Heart right ventricle (tissue), 16 donors: ENCODE data around the gene TSC22D4. TPM values are rescaled to one million over a fixed set of nuclear protein-coding genes. Genes with fewer than 3 reads are reported as not detected.

ENCODE experiments used
- ATAC-seq, 8 donors: fragments of 200-7000 bp; cut with Tn5 transposase; one replicate each; pipeline ENCODE4 v1.9.1; 2020; ENCODE audit warnings: mild to moderate bottlenecking in 8 of 8, moderate library complexity in 8 of 8, moderate number of reproducible peaks in 1 of 8
- DNase-seq, 2 donors: peaks; one replicate each; pipeline ENCODE4 v3.0.0-alpha.2; 2020
- H3K27ac ChIP-seq, 10 donors: fragments of 200-600 bp; sonication (generic) in 2 of 10; one replicate each; pipeline versions ENCODE4 v1.5.0 to v1.8.0; 2020 to 2022; ENCODE audit warnings: mild to moderate bottlenecking in 3 of 10
- H3K27me3 ChIP-seq, 7 donors: fragments of 200-600 bp; one replicate each; pipeline ENCODE4 v1.8.0; 2021 to 2022; ENCODE audit warnings: mild to moderate bottlenecking in 2 of 7
- H3K36me3 ChIP-seq, 9 donors: fragments of 200-600 bp; sonication (generic) in 1 of 9; one replicate each; pipeline versions ENCODE4 v1.5.0 to v1.8.0; 2020 to 2022; ENCODE audit warnings: mild to moderate bottlenecking in 2 of 9
- H3K4me1 ChIP-seq, 9 donors: fragments of 200-600 bp; sonication (generic) in 1 of 9; one replicate each; pipeline versions ENCODE4 v1.5.0 to v1.8.0; 2020 to 2022; ENCODE audit warnings: mild to moderate bottlenecking in 4 of 9
- H3K4me3 ChIP-seq, 10 donors: fragments of 200-600 bp; sonication (generic) in 2 of 10; one replicate each; pipeline versions ENCODE4 v1.5.0 to v1.8.0; 2020 to 2022; ENCODE audit warnings: mild to moderate bottlenecking in 7 of 10, moderate library complexity in 2 of 10
- H3K9me3 ChIP-seq, 11 donors: fragments of 200-600 bp in 10 of 11; sonication (generic) in 2 of 11; one replicate each; pipeline versions ENCODE4 v1.5.0 to v1.8.0; 2013 to 2022; ENCODE audit warnings: mild to moderate bottlenecking in 2 of 11, control low read depth in 1 of 11, moderate library complexity in 1 of 11
- CTCF ChIP-seq, 9 donors: fragments of 200-600 bp; sonication (generic) in 2 of 9; IDR thresholded peaks; one replicate each; pipeline versions ENCODE4 v1.5.0 to v1.8.0; 2021 to 2022; ENCODE audit warnings: antibody characterized with exemption in 9 of 9, mild to moderate bottlenecking in 5 of 9, moderate library complexity in 1 of 9
- WGBS, 2 donors: extraction: QIAGEN DNeasy Blood & Tissue Kit; methylation state at CpG; one replicate each; pipeline ENCODE4 v1.1.7; 2013; ENCODE audit warnings: inconsistent platforms in 1 of 2; 5-methylcytosine and 5-hydroxymethylcytosine counted together
- intact Hi-C, 10 donors: fragments of 100-400 bp; cut with DNase I; formaldehyde crosslinking; loops; one replicate each; pipeline versions ENCODE4 v1.11.1 to v1.14.2; 2022
- polyA plus RNA-seq, 2 donors: library from polyadenylated mRNA; stranded (reverse); fragments of 200-250 nt; gene quantifications; one replicate each; pipeline ENCODE4 v1.2.3, GENCODE V29; 2013
- total RNA-seq, 10 donors: library from RNA; stranded (reverse); fragmentation: NEBNext Ultra II Directional in 3 of 10; extraction: Animal tissue kit (Norgen Biotek cat#: 25700) in 3 of 10; gene quantifications; one replicate each; pipeline versions ENCODE4 v1.2.1 to v1.2.4, GENCODE V29; 2021 to 2023
- donor health status: Arrhythmogenic right ventricular cardiomyopathy.
- donor health status: ischemic (EF 13 %, LVEDD 7.1; RV severe dilation, severe dysfunction).
- donor health status: healthy with polysubstance abuse.
- donor health status: DM: no; HTN: yes; CAD: no.
- donor health status: DM: no; HTN: no; CAD: no.
- donor health status: ischemic (EF 25% LVEDD 6.9; RV normal size, moderate dysfunction).
- donor health status: ischemic (EF 25% LVEDD 5.7; RV mildly dilated, moderate dysfunction).
- donor health status: healthy.
- donor health status: DM: yes; HTN: yes; CAD: no.
- donor health status: Ischemic cardiomyopathy.
- donor health status: ischemic (EF 35%, LVEDD 5.7; RV mildly dilated, moderate dysfunction).
- donor health status: nonischemic (EF 11% LVEDD 7.7; RV severe dilation, severe dysfunction).
- donor health status: DM: yes; HTN: yes; CAD: no.
- donor health status: PGD.
- donor health status: ischemic (EF 29% LVEDD 5.4; RV normal size, mild dysfunction).
- donor health status: nonischemic (EF 23%, LVEDD 6.1; RV moderate dilation, normal function).

The TSC22D4 gene
- total and polyA plus RNA-seq, 12 donors, result 36.0 to 72.3 (median 47.7) TPM

- H3K27ac ChIP-seq, result peak overlapping the region in 2 of 10 donors; percentile 26 to 37
- H3K4me1 ChIP-seq, result peaks cover 0 to 14% (median 11%) of the 10 kb centered on the region in 9 donors
- no peaks in the 10 kb centered on the region for H3K36me3 ChIP-seq
- peak in 1 of 2 donors; percentile 40 for DNase-seq
- no peaks in the 10 kb centered on the region for H3K9me3 ChIP-seq
- 10 to 12% methylated on average over 51 to 56 of the region's 56 CpGs for WGBS, 2 donors
- ATAC-seq, result peak; percentile 20 to 66 (median 53)
- H3K4me3 ChIP-seq, result peak overlapping the region; percentile 21 to 56 (median 50)
- peaks cover 0 to 16% (median 0%) of the 10 kb centered on the region in 7 donors for H3K27me3 ChIP-seq
- intact Hi-C loops, result no loop called here
- TF ChIP-seq CTCF (IDR thresholded peaks at IDR 0.05), result peak in 2 of 9 donors; percentile 27 to 28
Measured at GRCh38 chr7:100493476-100494264, 14.7 kb upstream of the TSC22D4 start.

GRCh38 chr7:100492738-100493475 lies 13.9 kb upstream of the TSC22D4 start:
- no peaks in the 10 kb centered on the region for H3K9me3 ChIP-seq
- 87 to 89% methylated on average over 5 of the region's 5 CpGs for WGBS, 2 donors
- H3K27me3 ChIP-seq, result peaks cover 0 to 13% (median 0%) of the 10 kb centered on the region in 7 donors
- intact Hi-C loops, result no loop called here
- H3K4me3 ChIP-seq, result peak overlapping the region; percentile 21 to 56 (median 50)
- H3K4me1 ChIP-seq, result peaks cover 0 to 14% (median 11%) of the 10 kb centered on the region in 9 donors
- no peaks in the 10 kb centered on the region for H3K36me3 ChIP-seq
- H3K27ac ChIP-seq, result peak overlapping the region in 2 of 10 donors; percentile 26 to 37
- no peak for DNase-seq
- TF ChIP-seq CTCF (IDR thresholded peaks at IDR 0.05), result no peak
- peak in 1 of 8 donors; percentile 6 for ATAC-seq

- Histone ChIP-seq H3K4me3 (no peak overlapping the region), H3K27me3 (peaks cover 0 to 13% (median 0%) of the 10 kb centered on the region in 7 donors), H3K36me3 (no peaks in the 10 kb centered on the region), H3K27ac (no peak overlapping the region), H3K9me3 (no peaks in the 10 kb centered on the region), H3K4me1 (peaks cover 0 to 14% (median 11%) of the 10 kb centered on the region in 9 donors)
- no peak for ATAC-seq
- intact Hi-C loops, result no loop called here
- 96 to 100% methylated on average over 5 of the region's 5 CpGs for WGBS, 2 donors
- no peak for TF ChIP-seq CTCF (IDR thresholded peaks at IDR 0.05)
- DNase-seq, result no peak
Measured at GRCh38 chr7:100491192-100491578, 12.2 kb upstream of the TSC22D4 start.

GRCh38 chr7:100490483-100491191 lies 11.6 kb upstream of the TSC22D4 start:
- Histone ChIP-seq H3K27ac (no peak overlapping the region), H3K4me1 (peaks cover 0 to 18% (median 11%) of the 10 kb centered on the region in 9 donors), H3K36me3 (no peaks in the 10 kb centered on the region), H3K9me3 (no peaks in the 10 kb centered on the region), H3K4me3 (no peak overlapping the region), H3K27me3 (peaks cover 0 to 13% (median 0%) of the 10 kb centered on the region in 7 donors)
- intact Hi-C loops, result no loop called here
- TF ChIP-seq CTCF (IDR thresholded peaks at IDR 0.05), result no peak
- ATAC-seq (no peak), DNase-seq (no peak)
- WGBS, 2 donors, result 94% methylated on average over 25 of the region's 25 CpGs
